ENCODE data around the gene KRTAP10-3.
"Not testable (repeated sequence)": the region's sequence is repeated elsewhere in the genome, so short reads cannot be mapped to it uniquely, and the experiment has no call there.

KRTAP10-3 gene

GRCh38 chr21:44569861-44570517 lies 11.4 kb upstream of the KRTAP10-3 start:
- no peak for DNase-seq

- no peak for DNase-seq
Observed at GRCh38 chr21:44568667-44569556, 10.3 kb upstream of the KRTAP10-3 start.

- no peak for DNase-seq
Observed at GRCh38 chr21:44568261-44568660, 9.7 kb upstream of the KRTAP10-3 start.

- no peak for DNase-seq
Observed at GRCh38 chr21:44567481-44568171, 9.0 kb upstream of the KRTAP10-3 start.

- DNase-seq: no peak
Observed at GRCh38 chr21:44566403-44566802, 7.8 kb upstream of the KRTAP10-3 start.

GRCh38 chr21:44564886-44565598 lies 6.4 kb upstream of the KRTAP10-3 start:
- no peak for DNase-seq

- DNase-seq: no peak
Observed at GRCh38 chr21:44564099-44564498, 5.5 kb upstream of the KRTAP10-3 start.

GRCh38 chr21:44558329-44558675 lies 293 bp downstream of the KRTAP10-3 start:
- DNase-seq: not testable (repeated sequence)

GRCh38 chr21:44557491-44558328 lies 885 bp downstream of the KRTAP10-3 start:
- DNase-seq: no peak

- DNase-seq: no peak
Observed at GRCh38 chr21:44556879-44557278, 1.7 kb downstream of the KRTAP10-3 start.

- no peak for DNase-seq
Observed at GRCh38 chr21:44555200-44555875, 3.3 kb downstream of the KRTAP10-3 start.

- DNase-seq: no peak
Observed at GRCh38 chr21:44552681-44553080, 5.9 kb downstream of the KRTAP10-3 start.

- no peak for DNase-seq
Observed at GRCh38 chr21:44552136-44552535, 6.5 kb downstream of the KRTAP10-3 start.

GRCh38 chr21:44551340-44551961 lies 7.1 kb downstream of the KRTAP10-3 start, which contains the start of gene KRTAP10-2:
KRTAP10-2 (minus strand) TSS chr21:44551505; CDS start chr21:44551458, 47 bp downstream.
- DNase-seq: no peak

GRCh38 chr21:44550807-44551206 lies 7.8 kb downstream of the KRTAP10-3 start:
- no peak for DNase-seq

- not testable (repeated sequence) for DNase-seq
Observed at GRCh38 chr21:44550285-44550684, 8.3 kb downstream of the KRTAP10-3 start.

GRCh38 chr21:44549525-44550211 lies 8.9 kb downstream of the KRTAP10-3 start:
- DNase-seq: no peak

GRCh38 chr21:44548922-44549321 lies 9.7 kb downstream of the KRTAP10-3 start:
- DNase-seq: no peak

GRCh38 chr21:44548381-44548780 lies 10.2 kb downstream of the KRTAP10-3 start:
- DNase-seq: no peak

All from hippocampal formation (tissue), 2 donors.